Measurements from ENCODE around the gene KCNT1.

GRCh38 chr9:135768516-135769218, 66.7 kb downstream of the KCNT1 start:
- TF ChIP-seq CTCF (IDR thresholded peaks at IDR 0.05) (no peak), POLR2A (IDR thresholded peaks at IDR 0.05; ENCODE audit: low read depth) (no peak), EP300 (IDR thresholded peaks at IDR 0.05) (no peak), POLR2AphosphoS5 (IDR thresholded peaks at IDR 0.05) (no peak)
